Transverse colon (tissue), 4 donors: ENCODE measurements around the gene ZC3H12C. TPM values are rescaled to one million over a fixed set of nuclear protein-coding genes. Genes with fewer than 3 reads are reported as not detected.

Experiments
- DNase-seq: peaks from one replicate; pipeline ENCODE4 v3.0.0-alpha.2; 2019
- H3K27ac ChIP-seq, 4 donors: fragments of 200-600 bp; sonication (generic); 2 replicates each; pipeline ENCODE4 v1.5.1; 2016 to 2018; ENCODE audit warnings: inconsistent platforms in 4 of 4
- H3K27me3 ChIP-seq: fragments of 200-600 bp; sonication (generic); 2 replicates; pipeline ENCODE4 v1.5.1; 2017; ENCODE audit warnings: inconsistent platforms
- H3K36me3 ChIP-seq, 4 donors: fragments of 200-600 bp; sonication (generic); 2 replicates each; pipeline ENCODE4 v1.5.1; 2017 to 2019; ENCODE audit warnings: inconsistent platforms in 4 of 4
- H3K4me1 ChIP-seq, 4 donors: fragments of 200-600 bp; sonication (generic); 2 replicates each; pipeline ENCODE4 v1.5.1; 2017 to 2020; ENCODE audit warnings: inconsistent platforms in 4 of 4
- H3K4me3 ChIP-seq, 4 donors: fragments of 200-600 bp; sonication (generic); 1 replicate in 1 of 4; 2 replicates in 3 of 4; pipeline versions ENCODE4 v1.5.1 to v1.6.1; 2017 to 2019; ENCODE audit warnings: inconsistent platforms in 4 of 4
- H3K9me3 ChIP-seq, 2 donors: fragments of 200-600 bp; sonication (generic); 2 replicates each; pipeline ENCODE4 v1.5.1; 2017 to 2019; ENCODE audit warnings: inconsistent platforms in 2 of 2
- EP300 ChIP-seq: sonication (generic); formaldehyde crosslinking; IDR thresholded peaks from one replicate; pipeline ENCODE4 v1.6.1; 2017; ENCODE audit warnings: antibody characterized with exemption, low read depth
- POLR2A ChIP-seq: fragments of 450-650 bp; IDR thresholded peaks from one replicate; pipeline ENCODE4 v1.6.1; 2016; ENCODE audit warnings: antibody characterized with exemption, mild to moderate bottlenecking, moderate library complexity
- POLR2AphosphoS5 ChIP-seq, 3 donors: sonication (generic); formaldehyde crosslinking; IDR thresholded peaks; one replicate each; pipeline ENCODE4 v1.6.1; 2016; ENCODE audit warnings: antibody characterized with exemption in 3 of 3
- WGBS, 2 donors: methylation state at CpG; one replicate each; pipeline ENCODE4 v1.1.5; 2018; ENCODE audit warnings: low coverage in 1 of 2; 5-methylcytosine and 5-hydroxymethylcytosine counted together
- in situ Hi-C, 4 donors: fragments of 200-750 bp; cut with MboI; loops; one replicate each; pipeline versions ENCODE4 v1.15.0 to v1.15.1; 2017; ENCODE audit warnings: low sequenced_read_pairs in 3 of 4, low pct_ligation_motif_present in 1 of 4, low pct_unique_long_range_greater_than_20kb in 1 of 4
- intact Hi-C: fragments of 100-400 bp; cut with DNase I; formaldehyde crosslinking; loops from one replicate; pipeline ENCODE4 v1.15.1; 2023; ENCODE audit warnings: low total_unique reads
- total RNA-seq, 4 donors: library from RNA; depleted of rRNA; stranded (reverse); fragments of >200 nt; gene quantifications; one replicate each; pipeline ENCODE4 v1.1.0, GENCODE V29; 2016
- TF ChIP-seq, protein P1 (sequence below), 5 experiments: fragments of 200-600 bp in 3 of 5; fragments of 450-650 bp in 2 of 5; sonication (generic) in 3 of 5; IDR thresholded peaks; 1 replicate in 2 of 5; 2 replicates in 3 of 5; pipeline ENCODE4 v1.5.1; 2016 to 2017; ENCODE audit warnings: antibody characterized with exemption in 5 of 5, inconsistent platforms in 3 of 5, mild to moderate bottlenecking in 2 of 5, moderate library complexity in 1 of 5

ZC3H12C gene
- total RNA-seq, 4 donors from 2014 or later = 6.4 to 21.2 (median 14.4) TPM

DNA sequence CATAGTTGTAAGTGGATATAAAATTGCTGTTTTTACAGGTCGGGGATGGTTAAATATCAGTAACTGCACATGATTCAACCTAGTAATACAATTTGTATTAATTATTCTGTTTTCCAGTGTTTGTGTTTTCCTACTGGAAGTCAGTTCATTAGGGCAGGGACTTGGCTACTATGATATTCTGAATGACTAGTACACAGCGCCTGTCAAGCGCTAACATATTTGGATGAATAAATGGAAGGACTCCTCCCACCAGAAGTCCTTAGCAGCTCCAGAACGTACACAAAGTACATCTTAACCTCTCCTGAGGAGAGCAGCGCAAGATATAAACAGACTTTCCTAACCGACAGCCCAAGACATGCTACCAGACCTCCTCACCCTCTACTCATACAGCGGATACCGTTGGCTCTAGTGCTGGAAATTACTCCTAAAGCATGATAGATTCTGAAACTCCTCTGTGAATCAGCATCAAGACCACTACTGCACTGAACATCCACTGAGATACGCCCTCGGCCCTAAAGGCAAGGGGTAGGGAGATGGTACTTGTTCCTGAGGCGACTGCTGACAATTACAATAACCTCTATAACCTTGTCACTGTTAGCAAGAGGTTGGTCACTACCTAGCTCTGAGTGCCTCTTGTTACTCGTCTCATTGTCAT, 124.2 kb downstream of the ZC3H12C start:
- in situ Hi-C loops (no loop called here), intact Hi-C loops (no loop called here)
- Histone ChIP-seq H3K9me3 (no peaks in the 10 kb centered on the region), H3K27me3 (no peaks in the 10 kb centered on the region), H3K4me3 (no peak overlapping the region), H3K36me3 (no peaks in the 10 kb centered on the region), H3K27ac (no peak overlapping the region), H3K4me1 (no peaks in the 10 kb centered on the region)
- DNase-seq = no peak
- no peak for TF ChIP-seq POLR2A
- TF ChIP-seq POLR2AphosphoS5 (IDR thresholded peaks at IDR 0.05) = no peak
- no peak for TF ChIP-seq EP300
- TF ChIP-seq, protein P1, sequence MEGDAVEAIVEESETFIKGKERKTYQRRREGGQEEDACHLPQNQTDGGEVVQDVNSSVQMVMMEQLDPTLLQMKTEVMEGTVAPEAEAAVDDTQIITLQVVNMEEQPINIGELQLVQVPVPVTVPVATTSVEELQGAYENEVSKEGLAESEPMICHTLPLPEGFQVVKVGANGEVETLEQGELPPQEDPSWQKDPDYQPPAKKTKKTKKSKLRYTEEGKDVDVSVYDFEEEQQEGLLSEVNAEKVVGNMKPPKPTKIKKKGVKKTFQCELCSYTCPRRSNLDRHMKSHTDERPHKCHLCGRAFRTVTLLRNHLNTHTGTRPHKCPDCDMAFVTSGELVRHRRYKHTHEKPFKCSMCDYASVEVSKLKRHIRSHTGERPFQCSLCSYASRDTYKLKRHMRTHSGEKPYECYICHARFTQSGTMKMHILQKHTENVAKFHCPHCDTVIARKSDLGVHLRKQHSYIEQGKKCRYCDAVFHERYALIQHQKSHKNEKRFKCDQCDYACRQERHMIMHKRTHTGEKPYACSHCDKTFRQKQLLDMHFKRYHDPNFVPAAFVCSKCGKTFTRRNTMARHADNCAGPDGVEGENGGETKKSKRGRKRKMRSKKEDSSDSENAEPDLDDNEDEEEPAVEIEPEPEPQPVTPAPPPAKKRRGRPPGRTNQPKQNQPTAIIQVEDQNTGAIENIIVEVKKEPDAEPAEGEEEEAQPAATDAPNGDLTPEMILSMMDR (IDR thresholded peaks at IDR 0.05) = no peak
- WGBS, 2 donors = 78 to 82% methylated on average over 7 to 12 of the region's 12 CpGs

DNA sequence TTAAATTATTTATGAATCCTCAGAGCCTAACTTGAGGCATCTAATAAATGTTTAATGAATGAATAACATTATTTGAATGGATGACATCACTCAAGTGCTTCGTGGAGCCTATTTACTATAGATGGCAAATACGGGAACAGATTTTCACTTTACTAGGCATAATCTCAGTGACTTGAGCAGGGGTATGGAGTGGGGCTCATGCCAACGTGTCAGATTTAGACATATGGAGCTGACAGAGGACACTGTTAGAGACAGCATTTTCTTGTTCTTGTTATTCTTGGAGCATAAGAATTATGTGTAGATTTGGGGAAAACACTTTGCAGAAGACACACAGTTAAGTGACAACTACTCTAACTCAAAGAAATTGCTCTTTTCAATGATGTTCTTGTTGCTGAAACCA, 124.7 kb downstream of the ZC3H12C start:
- no peaks in the 10 kb centered on the region for H3K27me3 ChIP-seq
- H3K9me3 ChIP-seq = no peaks in the 10 kb centered on the region
- H3K4me3 ChIP-seq = no peak overlapping the region
- in situ Hi-C loops (no loop called here), intact Hi-C loops (no loop called here)
- 54 to 71% methylated on average over 3 of the region's 3 CpGs for WGBS, 2 donors
- no peaks in the 10 kb centered on the region for H3K4me1 ChIP-seq
- H3K27ac ChIP-seq = no peak overlapping the region
- TF ChIP-seq, protein P1 (IDR thresholded peaks at IDR 0.05) = no peak
- TF ChIP-seq EP300 = no peak
- TF ChIP-seq POLR2AphosphoS5 (IDR thresholded peaks at IDR 0.05) = no peak
- no peak for TF ChIP-seq POLR2A
- H3K36me3 ChIP-seq = no peaks in the 10 kb centered on the region
- DNase-seq = no peak

- no peak overlapping the region for H3K27ac ChIP-seq
- TF ChIP-seq POLR2AphosphoS5 (IDR thresholded peaks at IDR 0.05) = no peak
- WGBS, 2 donors = 96 to 99% methylated on average over 4 of the region's 4 CpGs
- no peaks in the 10 kb centered on the region for H3K27me3 ChIP-seq
- intact Hi-C loops (no loop called here), in situ Hi-C loops (no loop called here)
- H3K4me3 ChIP-seq = no peak overlapping the region
- no peaks in the 10 kb centered on the region for H3K4me1 ChIP-seq
- H3K36me3 ChIP-seq = no peaks in the 10 kb centered on the region
- H3K9me3 ChIP-seq = no peaks in the 10 kb centered on the region
- no peak for DNase-seq
Observed at GRCh38 chr11:110219006-110219785, 126.0 kb downstream of the ZC3H12C start.

Other genes starting within 250 kb of the ZC3H12C start
- 10 to 100 TPM; 16.8 to 34.8 (median 21.9) TPM for gene RDX, start 203.2 kb downstream of the ZC3H12C start, total RNA-seq